HG03175 (cell line): ENCODE measurements around the gene EVC2.

Experiments
- ATAC-seq: cut with Tn5 transposase; IDR thresholded peaks from one replicate; pipeline ENCODE4 v1.9.1; 2021; ENCODE audit warnings: mild to moderate bottlenecking, moderate library complexity; ENCODE audit not compliant: unreplicated experiment

EVC2 gene

DNA sequence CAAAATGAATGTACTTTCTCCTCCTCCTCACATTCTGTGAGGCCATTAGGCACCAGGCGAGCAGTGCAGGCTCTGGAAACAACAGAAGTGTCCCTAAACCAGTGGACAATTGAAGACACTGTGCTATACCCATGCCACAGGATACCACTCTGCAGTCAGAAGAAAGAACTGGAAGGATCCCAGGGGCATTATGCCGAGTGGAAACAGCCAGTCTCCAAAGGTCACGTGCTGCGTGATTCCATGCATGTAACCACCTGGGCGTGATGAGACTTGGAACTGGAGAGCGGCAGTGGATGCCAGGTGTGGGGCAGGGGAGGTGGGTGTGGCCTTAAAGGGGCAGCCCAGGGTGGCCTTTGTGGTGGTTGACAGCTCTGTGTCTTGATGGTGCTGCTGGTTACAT lies 139.4 kb downstream of the EVC2 start:
- ATAC-seq: no peak

DNA sequence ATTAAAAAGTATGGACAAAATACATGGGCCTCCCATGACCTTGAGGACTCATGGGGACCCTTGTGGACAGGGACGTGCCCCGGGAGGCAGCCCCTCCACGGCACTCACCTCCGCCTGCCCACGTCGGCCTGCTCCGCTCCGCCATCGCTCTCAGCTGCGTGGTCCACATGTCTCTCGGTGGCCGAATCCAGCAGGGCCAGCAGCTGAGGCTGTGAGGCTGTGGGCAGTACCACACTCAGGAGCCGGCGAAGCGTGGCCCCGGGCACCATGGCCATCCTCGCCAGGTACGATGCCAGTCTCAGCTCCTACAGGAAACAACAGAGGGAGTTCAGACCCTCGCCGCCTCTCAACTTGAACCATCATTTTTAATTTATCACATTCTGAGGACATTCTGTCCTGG lies 140.0 kb downstream of the EVC2 start:
- ATAC-seq: no peak

DNA sequence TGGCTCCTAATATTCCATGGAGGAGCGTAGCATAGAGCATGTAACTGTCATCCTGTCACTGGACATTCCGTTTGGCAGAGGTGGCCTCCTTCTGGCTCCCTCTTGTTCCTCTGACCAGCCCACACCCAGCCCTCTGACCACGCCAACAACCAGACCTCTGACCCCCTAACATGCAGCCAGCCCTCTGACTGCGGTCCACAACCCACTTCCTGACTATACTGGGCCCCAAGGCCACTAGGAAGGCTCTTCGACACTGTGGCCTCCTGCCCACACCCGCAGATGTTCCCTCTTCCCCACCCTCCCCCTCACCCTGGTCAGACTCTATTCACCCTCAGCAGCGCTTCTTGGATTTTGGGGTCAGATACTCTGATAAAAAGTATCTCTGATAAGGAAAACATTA lies 141.4 kb downstream of the EVC2 start:
- no peak for ATAC-seq

DNA sequence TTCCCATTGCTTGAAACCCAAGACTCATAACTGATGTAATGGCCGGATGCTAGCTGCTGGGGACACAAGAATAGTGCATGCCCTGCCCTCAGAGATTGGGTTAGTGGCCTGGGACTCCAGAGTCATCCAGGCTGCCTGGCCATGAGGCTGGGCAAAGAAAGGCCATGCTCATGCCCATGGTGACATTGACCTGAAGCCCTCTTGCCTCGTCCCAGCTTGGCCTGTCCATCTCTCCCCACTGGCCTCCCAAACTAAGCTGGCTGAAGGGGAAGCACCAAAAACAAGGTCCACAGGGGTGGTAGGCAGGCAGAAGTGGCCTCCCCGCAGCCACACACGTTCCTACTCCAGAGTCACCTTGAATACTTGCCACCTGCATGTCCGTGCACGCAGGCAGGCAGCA lies 141.8 kb downstream of the EVC2 start:
- ATAC-seq: no peak

DNA sequence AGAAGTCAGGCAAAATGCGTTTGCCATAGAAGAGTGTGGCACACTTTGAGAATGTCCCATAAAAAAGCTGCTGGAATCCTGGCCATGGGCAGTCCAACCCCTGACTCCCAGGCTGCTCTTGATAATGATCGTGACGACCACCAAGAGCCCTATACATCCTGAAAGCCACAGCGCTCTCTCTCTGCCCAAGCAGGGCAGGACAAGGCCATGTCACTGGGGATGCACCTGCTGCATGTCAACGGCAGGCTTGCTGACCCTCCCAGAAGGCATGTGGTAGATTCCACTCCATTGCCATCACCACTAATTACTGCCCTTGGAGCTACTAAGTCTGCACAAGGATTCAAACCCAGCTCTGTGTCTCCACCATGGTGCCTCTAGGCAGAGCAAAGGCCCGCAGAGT lies 144.5 kb downstream of the EVC2 start:
- ATAC-seq: no peak

DNA sequence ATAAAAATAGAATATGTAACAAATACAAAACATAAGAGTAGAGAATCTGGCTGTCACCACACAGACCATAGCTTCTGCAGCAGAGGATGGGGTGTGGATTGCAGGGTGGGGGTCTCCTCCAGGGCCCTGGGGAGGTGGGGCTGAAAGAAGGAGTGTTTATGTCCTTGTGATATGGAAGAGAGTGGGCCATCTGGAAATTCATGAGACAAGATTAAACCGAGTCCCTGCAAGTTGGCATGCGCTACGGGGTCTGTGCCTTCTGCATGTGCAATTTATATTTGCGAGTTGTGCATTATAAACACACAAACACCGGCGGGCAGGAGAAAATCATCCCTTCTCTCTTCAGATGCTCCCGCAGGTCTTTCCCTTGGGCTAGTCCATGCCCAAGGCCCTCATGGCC lies 145.9 kb downstream of the EVC2 start:
- ATAC-seq: no peak

DNA sequence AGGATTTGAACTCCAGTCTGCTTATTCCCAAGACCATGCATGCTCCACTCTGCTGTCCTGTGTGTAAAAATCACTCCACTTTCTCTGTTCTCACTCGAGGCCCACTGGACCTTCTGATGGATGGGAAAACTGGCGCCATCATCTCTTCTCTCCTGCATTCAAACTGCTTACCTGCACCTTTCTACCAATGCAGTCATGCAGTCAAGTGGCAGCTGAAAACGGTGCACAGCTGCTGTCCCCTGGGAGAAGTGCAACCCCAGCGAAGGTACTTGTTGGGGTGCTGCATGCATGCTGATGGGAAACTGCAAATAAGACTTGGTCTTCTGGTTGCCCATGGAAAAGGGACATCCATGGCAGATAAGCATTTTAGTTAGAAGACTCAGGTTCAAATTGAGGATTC lies 147.1 kb downstream of the EVC2 start:
- no peak for ATAC-seq

DNA sequence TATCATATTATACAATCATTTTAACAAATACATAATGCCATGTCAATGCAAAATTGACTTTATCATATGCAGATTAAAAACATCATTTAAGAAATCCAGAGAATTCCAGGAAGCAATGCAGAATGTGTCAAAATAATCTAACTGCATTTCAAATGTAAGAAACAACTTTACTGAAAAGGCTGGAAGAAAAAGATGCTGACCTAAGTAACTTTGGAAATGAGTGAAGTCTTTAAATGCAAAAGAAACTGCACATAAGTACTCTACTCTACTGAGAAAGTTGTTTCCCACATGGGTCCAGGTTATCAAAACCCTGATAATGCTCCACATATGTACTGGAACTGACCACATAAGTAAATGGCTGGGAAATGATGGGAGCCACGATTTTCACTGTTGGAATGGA lies 149.9 kb downstream of the EVC2 start:
- no peak for ATAC-seq

DNA sequence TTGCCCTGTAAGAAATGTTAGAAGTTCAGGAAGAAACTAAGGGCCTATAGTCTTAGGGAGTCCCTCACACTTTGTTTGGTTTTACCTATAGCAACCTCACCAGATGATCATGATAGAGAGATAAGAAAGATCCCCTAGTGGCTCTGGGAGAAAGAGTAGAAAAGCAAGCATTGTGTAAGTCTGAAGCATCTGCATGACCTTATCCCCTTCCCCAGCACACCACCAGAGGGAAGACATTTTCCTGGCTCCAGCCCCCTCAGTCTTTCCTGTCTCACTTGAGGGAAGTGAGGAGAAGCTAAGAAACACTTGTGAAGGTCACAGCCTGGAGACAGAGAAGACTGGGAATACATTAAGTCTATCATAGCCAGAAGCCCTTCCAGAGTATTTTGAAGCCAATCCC lies 154.0 kb downstream of the EVC2 start:
- ATAC-seq: no peak

DNA sequence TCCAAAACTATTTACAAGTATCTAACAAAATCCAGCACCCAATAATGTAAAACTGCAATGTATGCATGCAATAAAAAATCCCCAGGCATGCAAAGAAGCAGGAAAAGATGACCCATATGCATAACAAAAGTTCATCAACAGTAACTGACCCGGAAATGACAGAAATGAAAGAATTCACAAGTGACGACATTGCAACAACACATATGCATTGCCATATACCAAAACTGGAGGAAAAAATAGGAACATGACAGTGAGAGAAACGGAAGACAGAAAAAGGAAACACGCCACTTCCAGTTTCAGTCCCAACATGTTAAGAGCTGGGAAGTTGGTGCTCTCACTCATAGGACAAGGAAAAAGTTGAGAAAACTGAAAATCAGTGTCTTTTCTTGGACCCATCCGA lies 154.6 kb downstream of the EVC2 start:
- ATAC-seq: no peak

DNA sequence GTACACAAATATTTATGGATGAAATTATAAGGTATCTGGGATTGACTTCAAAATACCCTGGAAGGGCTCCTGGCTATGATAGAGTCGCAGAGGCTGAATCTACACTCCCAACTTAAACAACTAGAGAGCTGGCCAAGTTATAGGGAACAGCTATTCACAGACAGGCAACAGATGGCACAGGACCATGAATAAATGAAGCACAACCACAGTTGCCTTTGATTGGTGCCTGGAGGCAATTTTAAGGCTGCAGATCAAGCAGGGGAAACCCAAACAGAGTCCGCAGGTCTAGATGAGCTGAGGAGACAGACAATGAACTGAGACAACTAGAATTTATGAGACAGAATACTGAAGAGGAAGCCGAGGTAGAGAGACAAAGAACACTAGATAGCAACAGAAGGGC lies 155.9 kb downstream of the EVC2 start:
- ATAC-seq: no peak

DNA sequence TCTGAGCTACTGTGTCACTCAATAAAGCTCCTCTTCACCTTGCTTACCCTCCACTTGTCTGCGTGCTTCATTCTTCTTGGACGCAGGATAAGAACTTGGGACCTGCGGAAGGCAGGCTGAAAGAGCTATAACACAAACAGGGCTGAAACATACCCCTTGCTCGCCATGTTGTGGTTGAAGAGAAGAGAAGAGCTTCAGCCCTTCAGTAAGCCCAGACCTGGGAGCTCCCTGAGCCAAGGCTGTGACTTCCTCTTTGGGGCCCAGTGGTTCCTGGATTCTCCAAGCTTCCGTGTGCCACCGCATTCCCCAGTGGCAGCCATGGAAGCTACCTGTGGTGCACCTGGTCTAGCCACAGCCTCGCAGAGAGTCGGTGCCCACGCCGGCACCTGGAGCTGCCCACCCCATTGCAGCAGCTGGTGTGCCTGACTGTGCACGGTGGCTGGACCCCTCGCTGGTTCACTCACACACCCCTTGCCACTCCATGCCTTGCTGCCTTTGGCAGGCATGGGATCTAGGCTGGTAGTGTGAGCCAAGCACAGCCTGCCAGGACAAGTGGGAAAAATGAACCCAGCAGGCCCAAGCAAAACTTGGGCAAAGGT lies 160.6 kb downstream of the EVC2 start:
- ATAC-seq: no peak

DNA sequence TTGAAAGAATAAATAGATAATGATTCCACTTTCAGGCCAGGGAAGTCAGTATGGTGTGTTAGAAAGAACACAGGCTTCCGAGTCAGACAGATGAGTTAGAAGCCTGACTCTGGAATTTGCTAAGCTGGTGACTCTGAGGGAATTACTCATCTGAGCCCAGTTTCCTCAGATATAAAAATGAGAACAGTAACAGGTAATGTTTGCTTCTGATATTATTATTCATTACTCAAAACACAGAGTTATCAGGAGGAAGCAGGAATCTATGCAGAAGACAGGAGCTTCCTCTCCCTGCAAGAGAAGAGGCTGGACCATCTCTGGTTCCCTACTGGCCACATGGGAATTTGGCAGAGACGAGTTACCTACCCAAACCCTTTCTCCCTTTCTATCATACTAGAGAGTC lies 163.1 kb downstream of the EVC2 start:
- no peak for ATAC-seq

DNA sequence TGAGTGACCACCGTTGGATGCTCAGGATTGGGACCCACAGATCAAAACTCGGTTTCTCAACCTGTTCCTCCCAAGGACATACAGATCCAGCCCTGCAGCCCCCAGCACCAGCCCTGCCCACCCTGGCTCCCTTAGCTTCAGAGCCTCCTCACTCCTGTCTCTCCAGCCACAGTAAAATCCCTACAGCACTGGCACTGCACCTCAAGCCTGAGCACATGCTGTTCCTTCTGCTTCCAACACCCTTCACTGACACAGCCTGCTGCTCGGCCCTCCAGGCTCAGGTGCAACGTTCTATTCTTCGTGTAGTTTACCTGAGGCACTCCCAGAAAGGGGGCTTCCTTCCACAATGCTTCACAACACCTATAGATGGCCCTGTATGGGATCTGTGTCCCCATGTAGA lies 163.6 kb downstream of the EVC2 start:
- no peak for ATAC-seq

DNA sequence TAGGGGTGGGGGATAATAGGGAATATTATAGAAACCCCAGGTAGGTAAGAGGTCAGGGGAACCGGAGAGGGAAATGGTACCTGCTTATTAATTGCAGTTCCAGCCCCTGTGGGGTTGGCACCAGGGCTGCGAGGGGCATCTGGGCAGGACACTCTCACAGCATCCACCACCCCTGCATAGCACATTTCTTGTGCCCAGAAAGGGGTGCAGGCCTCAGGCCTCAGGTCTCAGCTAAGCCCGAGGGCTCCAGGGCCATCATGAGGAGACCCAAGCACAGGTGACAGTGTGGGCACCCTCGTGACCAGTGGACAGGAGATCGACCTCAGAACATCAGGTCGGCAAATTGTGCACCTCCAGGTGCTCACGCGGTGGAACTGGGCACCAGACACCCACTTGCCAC lies 164.7 kb downstream of the EVC2 start:
- ATAC-seq: no peak

DNA sequence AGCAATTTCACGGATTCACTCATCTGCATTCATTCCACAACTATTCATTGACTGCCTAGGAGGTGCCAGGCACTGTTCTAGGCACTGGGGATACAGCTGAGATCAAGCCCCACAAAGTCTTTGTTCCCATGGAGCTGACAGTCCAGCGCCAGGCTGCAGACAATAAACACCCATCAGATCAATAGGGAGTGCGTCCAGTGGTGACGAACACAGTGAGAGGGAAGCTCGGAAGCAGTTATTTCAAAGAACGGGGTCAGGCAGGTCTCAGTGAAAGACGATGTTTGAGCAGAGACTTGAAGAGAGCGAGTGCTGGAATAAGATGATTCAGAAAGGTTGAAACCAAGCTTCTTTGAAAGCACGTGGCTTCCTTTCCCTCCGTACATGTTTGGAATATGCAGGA lies 167.2 kb downstream of the EVC2 start:
- no peak for ATAC-seq

DNA sequence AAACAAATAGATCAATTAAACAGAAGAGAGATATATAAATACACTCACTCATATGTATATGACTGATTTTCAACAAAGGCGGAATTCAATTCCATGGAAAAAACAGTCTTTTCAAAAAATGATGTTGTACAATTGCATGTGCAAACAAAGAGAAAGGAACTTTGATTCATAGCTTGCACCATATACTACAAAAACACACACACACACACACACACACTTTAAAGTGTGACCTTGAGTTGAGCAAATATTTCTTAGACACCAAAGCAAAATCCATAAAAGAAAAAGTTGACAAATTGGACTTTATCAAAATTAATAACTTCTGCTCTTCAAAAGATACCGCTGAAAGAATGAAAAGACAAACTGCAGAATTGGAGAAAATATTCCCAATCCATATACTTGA lies 168.8 kb downstream of the EVC2 start:
- no peak for ATAC-seq

DNA sequence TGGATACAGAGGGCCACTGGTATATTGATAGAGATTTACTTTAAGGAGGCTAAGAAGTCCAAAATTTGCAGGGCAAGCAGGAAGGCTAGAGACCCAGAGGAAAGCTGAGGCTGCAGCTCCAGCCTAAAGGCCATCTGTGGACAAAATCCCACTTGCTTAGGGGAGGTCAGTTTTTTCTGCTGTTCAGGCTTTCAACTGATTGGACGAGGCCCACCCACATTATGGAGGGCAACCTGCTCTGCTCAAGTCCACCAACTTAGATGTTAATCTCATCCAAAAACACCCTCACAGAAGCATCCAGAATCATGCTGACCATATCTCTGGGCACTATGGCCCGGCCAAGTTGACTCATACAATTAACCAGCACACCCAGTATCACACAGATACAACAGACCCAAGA lies 176.3 kb downstream of the EVC2 start:
- no peak for ATAC-seq

DNA sequence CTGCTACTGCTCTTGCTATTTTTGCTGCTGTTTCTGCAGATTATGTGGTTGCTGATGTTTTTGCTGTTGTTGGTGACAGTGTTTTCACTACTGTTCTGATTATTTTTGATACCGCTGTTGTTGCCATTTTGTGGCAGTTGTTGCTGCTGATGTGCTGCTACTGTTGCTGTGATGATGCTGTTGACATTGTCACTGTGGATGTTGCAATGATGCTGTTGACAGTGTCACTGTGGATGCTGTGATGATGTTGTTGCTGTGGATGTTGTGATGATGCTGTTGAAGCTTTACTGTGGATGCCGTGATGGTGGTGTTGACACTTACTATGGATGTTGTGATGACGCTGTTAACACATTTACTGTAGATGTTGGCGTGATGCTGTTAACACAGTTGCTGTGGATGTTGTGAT lies 180.3 kb downstream of the EVC2 start:
- ATAC-seq: no peak

DNA sequence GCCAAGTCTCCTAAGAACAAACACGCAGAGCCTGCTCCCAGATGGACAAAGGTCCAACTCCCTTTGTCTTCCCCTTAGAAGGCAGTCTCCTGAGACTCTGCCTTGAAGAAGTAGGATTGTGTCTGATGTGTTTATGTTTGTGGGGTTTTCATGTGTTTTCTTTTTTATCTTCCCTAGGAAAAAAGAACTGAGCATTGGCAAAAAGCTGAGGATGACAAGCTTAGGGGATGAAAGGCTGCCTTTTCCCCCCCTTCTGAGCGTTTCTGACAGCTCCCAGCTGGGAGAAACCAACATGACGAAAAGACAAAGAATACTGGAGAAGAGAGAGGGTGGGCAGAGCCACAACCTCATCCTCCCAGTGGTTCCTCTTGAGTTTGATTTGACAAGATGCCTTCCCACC lies 181.1 kb downstream of the EVC2 start:
- no peak for ATAC-seq

DNA sequence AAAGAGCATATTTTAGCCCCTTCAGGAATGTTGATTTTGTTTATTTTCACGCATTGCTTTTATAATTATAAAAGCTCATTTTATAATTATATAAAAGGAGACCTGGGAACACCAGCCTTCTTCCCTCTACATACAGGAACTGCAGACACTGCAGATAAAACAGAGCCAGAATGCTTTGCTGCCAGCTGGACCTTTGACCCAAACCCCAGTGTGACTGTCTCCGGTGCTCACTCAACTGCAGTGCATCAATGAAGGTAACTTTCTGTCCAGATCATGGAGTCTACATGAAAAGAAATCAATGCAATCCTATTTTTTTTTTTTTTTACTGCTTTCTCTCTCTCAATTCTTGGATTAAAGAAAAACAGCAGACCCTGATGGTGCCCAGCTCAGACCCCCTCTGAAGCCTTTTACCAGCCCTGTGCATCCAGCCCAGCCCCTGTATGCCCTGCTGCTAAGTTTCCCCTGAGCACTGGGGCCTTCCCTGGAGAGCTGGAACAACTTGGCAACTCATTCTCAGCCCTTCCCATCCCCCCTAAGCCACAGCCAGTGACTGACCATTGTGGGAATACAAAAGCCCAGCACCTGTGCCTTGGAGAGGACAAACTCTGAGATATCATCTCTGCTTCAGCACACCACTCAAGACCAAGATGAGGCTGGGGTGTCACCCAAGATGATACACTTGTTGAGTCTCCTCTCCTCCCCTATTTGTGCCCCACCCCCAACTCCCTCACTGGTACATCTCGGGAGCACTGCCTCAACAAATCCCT lies 182.1 kb downstream of the EVC2 start:
- no peak for ATAC-seq

DNA sequence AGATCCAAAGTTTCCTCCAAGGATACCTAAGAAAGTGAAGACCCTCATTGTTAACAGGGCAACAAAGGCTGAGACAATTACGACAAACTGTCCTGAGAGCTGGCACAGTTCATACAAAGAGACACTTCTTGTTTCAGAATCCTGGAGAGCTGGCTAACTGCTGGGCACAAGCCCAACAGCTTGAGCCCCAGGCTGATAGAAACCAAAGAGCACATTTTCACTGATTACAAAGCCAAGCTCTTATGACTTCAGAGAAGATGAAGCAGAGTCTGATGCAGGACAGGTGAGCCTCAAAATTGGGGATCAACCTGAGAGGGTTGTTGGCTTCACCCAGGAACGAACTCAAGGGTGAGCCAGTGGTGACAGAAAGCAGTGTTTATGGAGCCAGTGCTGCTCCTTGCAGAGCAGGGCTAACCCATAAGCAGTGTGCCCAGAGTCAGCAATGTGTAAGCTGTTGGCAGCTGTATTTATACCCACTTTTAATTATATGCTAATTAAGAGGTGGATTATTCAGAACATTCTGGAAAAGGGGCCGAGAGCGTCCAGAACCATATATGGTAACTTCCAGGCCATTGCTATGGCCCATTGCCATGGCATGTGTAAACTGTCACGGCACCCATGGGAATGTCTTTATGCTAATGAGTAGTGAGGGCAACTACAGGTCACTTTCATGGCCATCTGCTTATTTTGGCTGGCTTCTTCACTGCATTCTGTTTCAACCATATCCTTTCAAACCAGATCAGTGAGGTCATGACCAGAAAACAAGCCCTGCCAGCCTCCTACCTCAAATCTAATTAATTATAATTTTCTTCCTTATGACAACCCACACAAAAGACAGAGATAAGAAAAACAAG lies 183.7 kb downstream of the EVC2 start:
- no peak for ATAC-seq
